Peyer's patch (tissue), 4 donors: ENCODE measurements around the gene PLEKHS1. TPM values are rescaled to one million over a fixed set of nuclear protein-coding genes. Genes with fewer than 3 reads are reported as not detected.

Experiments used
- DNase-seq, 3 donors: peaks; one replicate each; pipeline ENCODE4 v3.0.0-alpha.2; 2017 to 2019
- H3K27ac ChIP-seq, 4 donors: fragments of 200-600 bp; sonication (generic); one replicate each; pipeline ENCODE4 v1.5.1; 2016 to 2019
- H3K27me3 ChIP-seq, 2 donors: fragments of 200-600 bp; sonication (generic); one replicate each; pipeline ENCODE4 v1.5.1; 2019
- H3K36me3 ChIP-seq, 3 donors: fragments of 200-600 bp; sonication (generic); one replicate each; pipeline ENCODE4 v1.5.1; 2016 to 2019
- H3K4me1 ChIP-seq, 4 donors: fragments of 200-600 bp; sonication (generic); one replicate each; pipeline ENCODE4 v1.5.1; 2016 to 2019
- H3K4me3 ChIP-seq, 4 donors: fragments of 200-600 bp; sonication (generic); 1 replicate in 3 of 4; 2 replicates in 1 of 4; pipeline ENCODE4 v1.5.1; 2016 to 2019; ENCODE audit warnings: mild to moderate bottlenecking in 1 of 4
- H3K9me3 ChIP-seq, 4 donors: fragments of 200-600 bp; sonication (generic); one replicate each; pipeline ENCODE4 v1.5.1; 2016 to 2019; ENCODE audit warnings: mild to moderate bottlenecking in 1 of 4
- POLR2A ChIP-seq, 2 donors: fragments of 450-650 bp; IDR thresholded peaks; one replicate each; pipeline ENCODE4 v1.5.1; 2017; ENCODE audit warnings: antibody characterized with exemption in 2 of 2, mild to moderate bottlenecking in 2 of 2, moderate library complexity in 2 of 2
- total RNA-seq, 4 donors: library from RNA; depleted of rRNA; stranded (reverse); fragments of >200 nt; gene quantifications; one replicate each; pipeline ENCODE4 v1.1.0, GENCODE V29; 2016
- TF ChIP-seq, protein P1 (sequence below), 6 experiments: fragments of 450-650 bp in 4 of 6; fragments of 200-600 bp in 2 of 6; sonication (generic) in 1 of 6; IDR thresholded peaks; one replicate each; pipeline ENCODE4 v1.5.1; 2017 to 2019; ENCODE audit warnings: antibody characterized with exemption in 6 of 6, mild to moderate bottlenecking in 3 of 6, moderate library complexity in 1 of 6

Gene PLEKHS1
- total RNA-seq, 4 donors from 2014 or later, result 20.6 to 129 (median 50.4) TPM

GRCh38 chr10:113753020-113753692, 1.7 kb downstream of the PLEKHS1 start:
- H3K27ac ChIP-seq, result peak overlapping the region in 3 of 4 donors; percentile 5 to 83 (median 82)
- DNase-seq, result peak in 2 of 3 donors; percentile 72 to 82
- TF ChIP-seq, protein P1, sequence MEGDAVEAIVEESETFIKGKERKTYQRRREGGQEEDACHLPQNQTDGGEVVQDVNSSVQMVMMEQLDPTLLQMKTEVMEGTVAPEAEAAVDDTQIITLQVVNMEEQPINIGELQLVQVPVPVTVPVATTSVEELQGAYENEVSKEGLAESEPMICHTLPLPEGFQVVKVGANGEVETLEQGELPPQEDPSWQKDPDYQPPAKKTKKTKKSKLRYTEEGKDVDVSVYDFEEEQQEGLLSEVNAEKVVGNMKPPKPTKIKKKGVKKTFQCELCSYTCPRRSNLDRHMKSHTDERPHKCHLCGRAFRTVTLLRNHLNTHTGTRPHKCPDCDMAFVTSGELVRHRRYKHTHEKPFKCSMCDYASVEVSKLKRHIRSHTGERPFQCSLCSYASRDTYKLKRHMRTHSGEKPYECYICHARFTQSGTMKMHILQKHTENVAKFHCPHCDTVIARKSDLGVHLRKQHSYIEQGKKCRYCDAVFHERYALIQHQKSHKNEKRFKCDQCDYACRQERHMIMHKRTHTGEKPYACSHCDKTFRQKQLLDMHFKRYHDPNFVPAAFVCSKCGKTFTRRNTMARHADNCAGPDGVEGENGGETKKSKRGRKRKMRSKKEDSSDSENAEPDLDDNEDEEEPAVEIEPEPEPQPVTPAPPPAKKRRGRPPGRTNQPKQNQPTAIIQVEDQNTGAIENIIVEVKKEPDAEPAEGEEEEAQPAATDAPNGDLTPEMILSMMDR (IDR thresholded peaks at IDR 0.05), result no peak
- no peak for TF ChIP-seq POLR2A (IDR thresholded peaks at IDR 0.05)
- peaks cover 0 to 39% (median 0%) of the 10 kb centered on the region in 4 donors for H3K4me1 ChIP-seq
- H3K4me3 ChIP-seq, result peak overlapping the region in 2 of 4 donors; percentile 42 to 49
- no peaks in the 10 kb centered on the region for H3K9me3 ChIP-seq
- no peaks in the 10 kb centered on the region for H3K27me3 ChIP-seq
- H3K36me3 ChIP-seq, result no peaks in the 10 kb centered on the region

- H3K4me3 ChIP-seq, result peak overlapping the region in 1 of 4 donors; percentile 49
These were observed 2.6 kb downstream of the PLEKHS1 start for GRCh38 chr10:113754125-113754524.

DNA sequence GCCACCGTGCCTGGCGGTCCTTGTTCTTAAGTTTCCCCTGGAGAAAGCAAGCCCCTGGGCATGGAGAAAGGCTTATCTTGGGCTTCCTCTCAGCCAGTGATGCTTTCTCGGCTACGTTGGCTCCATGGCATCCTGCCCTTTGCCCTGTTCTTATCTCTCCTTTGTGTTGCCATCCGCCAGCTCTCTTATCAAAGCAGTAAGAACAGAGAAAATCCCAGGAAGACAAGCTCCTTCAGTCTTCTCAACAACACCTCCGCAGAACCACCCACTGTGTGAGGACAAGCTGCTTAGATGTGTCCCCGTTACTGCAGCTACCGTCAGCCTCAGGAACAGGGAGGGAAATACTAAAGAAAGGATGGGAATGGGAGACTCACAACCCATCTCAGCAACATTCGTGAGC, 3.3 kb downstream of the PLEKHS1 start:
- Histone ChIP-seq H3K4me3 (peak overlapping the region in 1 of 4 donors; percentile 49), H3K27ac (peak overlapping the region in 3 of 4 donors; percentile 46 to 83 (median 82)), H3K27me3 (no peaks in the 10 kb centered on the region), H3K4me1 (peaks cover 0 to 39% (median 0%) of the 10 kb centered on the region in 4 donors), H3K36me3 (no peaks in the 10 kb centered on the region), H3K9me3 (no peaks in the 10 kb centered on the region)
- peak in 2 of 3 donors; percentile 75 to 85 for DNase-seq
- TF ChIP-seq POLR2A (IDR thresholded peaks at IDR 0.05), result peak in 1 of 2 donors; percentile 26
- TF ChIP-seq, protein P1 (IDR thresholded peaks at IDR 0.05), result no peak

More at GRCh38 chr10:113754125-113754524, 2.6 kb downstream of the PLEKHS1 start:
- peaks cover 0 to 39% (median 0%) of the 10 kb centered on the region in 4 donors for H3K4me1 ChIP-seq
- TF ChIP-seq, protein P1 (IDR thresholded peaks at IDR 0.05), result no peak
- H3K27ac ChIP-seq, result peak overlapping the region in 3 of 4 donors; percentile 17 to 83 (median 82)
- no peaks in the 10 kb centered on the region for H3K27me3 ChIP-seq
- H3K36me3 ChIP-seq, result no peaks in the 10 kb centered on the region
- H3K9me3 ChIP-seq, result no peaks in the 10 kb centered on the region
- no peak for DNase-seq

DNA sequence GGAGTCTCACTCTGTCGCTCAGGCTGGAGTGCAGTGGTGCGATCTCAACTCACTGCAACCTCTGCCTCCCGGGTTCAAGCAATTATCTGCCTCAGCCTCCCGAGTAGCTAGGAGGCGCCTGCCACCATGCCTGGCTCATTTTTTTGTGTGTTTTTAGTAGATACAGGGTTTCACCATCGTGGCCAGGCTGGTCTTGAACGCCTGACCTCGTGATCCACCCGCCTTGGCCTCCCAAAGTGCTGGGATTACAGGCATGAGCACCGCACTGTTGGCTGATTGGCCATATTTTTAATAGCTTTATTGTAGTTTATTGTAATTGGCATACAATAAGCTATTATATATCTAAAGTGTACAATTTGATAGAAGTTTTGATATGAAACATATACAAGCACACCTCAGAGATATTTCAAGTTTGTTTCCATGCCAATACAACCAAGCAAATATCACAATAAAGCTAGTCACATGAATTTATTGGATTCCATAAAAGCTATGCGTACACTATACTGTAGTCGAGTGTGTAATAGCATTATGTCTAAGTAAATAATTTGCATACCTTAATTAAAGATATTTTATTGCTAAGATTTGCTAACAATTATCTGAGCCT, 5.6 kb downstream of the PLEKHS1 start:
- Histone ChIP-seq H3K9me3 (no peaks in the 10 kb centered on the region), H3K4me3 (no peak overlapping the region), H3K27me3 (no peaks in the 10 kb centered on the region), H3K36me3 (no peaks in the 10 kb centered on the region), H3K4me1 (peaks cover 0 to 31% (median 0%) of the 10 kb centered on the region in 4 donors), H3K27ac (peak overlapping the region in 1 of 4 donors; percentile 30)
- no peak for TF ChIP-seq POLR2A (IDR thresholded peaks at IDR 0.05)
- TF ChIP-seq, protein P1 (IDR thresholded peaks at IDR 0.05), result no peak
- DNase-seq, result peak in 1 of 3 donors; percentile 57

DNA sequence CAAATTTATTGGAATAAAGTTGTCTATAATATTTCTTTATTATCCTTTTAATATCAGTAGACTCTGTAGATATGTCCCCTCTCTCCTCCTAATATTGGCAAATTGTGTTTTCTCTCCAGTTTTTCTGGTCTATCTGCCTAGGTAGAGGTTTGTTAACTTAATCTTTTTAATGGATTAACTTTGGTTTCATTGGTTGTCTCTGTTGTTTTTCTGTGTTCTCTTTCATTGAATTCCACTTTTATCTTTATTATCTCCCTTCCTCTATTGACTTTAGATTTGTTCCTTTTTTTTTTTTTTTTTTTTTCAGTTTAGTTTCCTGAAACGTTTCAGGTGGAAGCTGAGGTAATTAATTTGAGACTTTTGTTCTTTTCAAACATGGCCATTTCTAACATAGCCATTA, 10.6 kb downstream of the PLEKHS1 start:
- no peak for TF ChIP-seq POLR2A (IDR thresholded peaks at IDR 0.05)
- TF ChIP-seq, protein P1 (IDR thresholded peaks at IDR 0.05), result no peak
- no peak for DNase-seq
- no peak overlapping the region for H3K27ac ChIP-seq

More for the DNA sequence above, 10.6 kb downstream of the PLEKHS1 start:
- no peaks in the 10 kb centered on the region for H3K27me3 ChIP-seq
- no peaks in the 10 kb centered on the region for H3K36me3 ChIP-seq
- no peak overlapping the region for H3K4me3 ChIP-seq
- H3K9me3 ChIP-seq, result no peaks in the 10 kb centered on the region
- H3K4me1 ChIP-seq, result peaks cover 0 to 5% (median 0%) of the 10 kb centered on the region in 4 donors
